NB4 (cell line): ENCODE measurements around the gene ECM2.

ENCODE experiments used
- DNase-seq: peaks from one replicate; pipeline ENCODE4 v3.0.0; 2010; ENCODE audit warnings: low read depth
- H3K4me3 ChIP-seq: one replicate; pipeline ENCODE4 v1.5.1; 2011; ENCODE audit warnings: mild to moderate bottlenecking, low read depth, low read length, moderate library complexity
- CTCF ChIP-seq: IDR thresholded peaks from one replicate; pipeline ENCODE4 v1.5.1; 2012; ENCODE audit warnings: low read depth, low read length
- MAX ChIP-seq: IDR thresholded peaks from 2 replicates; pipeline ENCODE4 v1.6.1; 2011; ENCODE audit warnings: low read depth, low read length
- MYC ChIP-seq: IDR thresholded peaks from 2 replicates; pipeline ENCODE4 v1.6.1; 2011; ENCODE audit warnings: low read depth, low read length
- POLR2A ChIP-seq: IDR thresholded peaks from 2 replicates; pipeline ENCODE4 v1.6.1; 2011; ENCODE audit warnings: mild to moderate bottlenecking; ENCODE audit not compliant: insufficient read length; ENCODE audit errors: extremely low read depth

Gene ECM2

GRCh38 chr9:92563116-92564100 lies 27.6 kb upstream of the ECM2 start:
- TF ChIP-seq CTCF (no peak), POLR2A (no peak), MAX (no peak), MYC (no peak)
- DNase-seq: no peak
- no peak overlapping the region for H3K4me3 ChIP-seq

- no peak for DNase-seq
Measured at GRCh38 chr9:92562461-92562967, 26.7 kb upstream of the ECM2 start.

GRCh38 chr9:92561374-92562330 lies 25.9 kb upstream of the ECM2 start:
- no peak overlapping the region for H3K4me3 ChIP-seq
- no peak for TF ChIP-seq POLR2A
- TF ChIP-seq MAX: no peak
- no peak for TF ChIP-seq CTCF
- no peak for TF ChIP-seq MYC
- no peak for DNase-seq

More at GRCh38 chr9:92562461-92562967, 26.7 kb upstream of the ECM2 start:
- TF ChIP-seq POLR2A (no peak), MAX (no peak), MYC (no peak), CTCF (no peak)
- H3K4me3 ChIP-seq: no peak overlapping the region

GRCh38 chr9:92558612-92559374 lies 23.0 kb upstream of the ECM2 start:
- no peak for DNase-seq
- TF ChIP-seq MYC: no peak
- TF ChIP-seq MAX: no peak
- TF ChIP-seq CTCF: no peak
- no peak for TF ChIP-seq POLR2A
- H3K4me3 ChIP-seq: no peak overlapping the region

GRCh38 chr9:92550765-92551164 lies 15.0 kb upstream of the ECM2 start:
- H3K4me3 ChIP-seq: no peak overlapping the region
- no peak for DNase-seq

More at GRCh38 chr9:92550765-92551164, 15.0 kb upstream of the ECM2 start:
- no peak for TF ChIP-seq MAX
